Esophagus squamous epithelium (tissue), 5 donors: ENCODE data around the gene NLN. TPM values are rescaled to one million over a fixed set of nuclear protein-coding genes. Genes with fewer than 3 reads are reported as not detected.
"Not testable (repeated sequence)": the region's sequence is repeated elsewhere in the genome, so short reads cannot be mapped to it uniquely, and the experiment has no call there.

ENCODE experiments used
- DNase-seq: peaks from one replicate; lab custom pipeline; 2025; lab: John Stamatoyannopoulos, UW
- H3K27ac ChIP-seq, 4 donors: fragments of 200-600 bp; sonication (generic); one replicate each; pipeline ENCODE4 v1.5.1; 2016 to 2019; ENCODE audit warnings: mild to moderate bottlenecking in 1 of 4
- H3K27me3 ChIP-seq, 4 donors: fragments of 200-600 bp; sonication (generic); 1 replicate in 3 of 4; 2 replicates in 1 of 4; pipeline versions ENCODE4 v1.5.1 to v1.6.0; 2017 to 2021; ENCODE audit warnings: antibody characterized with exemption in 1 of 4
- H3K36me3 ChIP-seq, 3 donors: fragments of 200-600 bp; sonication (generic); one replicate each; pipeline ENCODE4 v1.5.1; 2016 to 2019
- H3K4me1 ChIP-seq, 3 donors: fragments of 200-600 bp; sonication (generic); one replicate each; pipeline ENCODE4 v1.5.1; 2017 to 2019
- H3K4me3 ChIP-seq, 4 donors: fragments of 200-600 bp; sonication (generic); 1 replicate in 3 of 4; 2 replicates in 1 of 4; pipeline ENCODE4 v1.5.1; 2016 to 2019; ENCODE audit warnings: mild to moderate bottlenecking in 2 of 4, moderate library complexity in 1 of 4
- H3K9me3 ChIP-seq, 3 donors: fragments of 200-600 bp; sonication (generic); one replicate each; pipeline ENCODE4 v1.5.1; 2016 to 2019
- CTCF ChIP-seq, 6 experiments: fragments of 450-650 bp in 4 of 6; fragments of 200-600 bp in 2 of 6; sonication (generic) in 2 of 6; IDR thresholded peaks; one replicate each; pipeline ENCODE4 v1.5.1; 2016 to 2019; ENCODE audit warnings: antibody characterized with exemption in 6 of 6, mild to moderate bottlenecking in 4 of 6, moderate library complexity in 4 of 6
- POLR2A ChIP-seq, 4 donors: fragments of 450-650 bp; IDR thresholded peaks; one replicate each; pipeline ENCODE4 v1.6.1; 2017; ENCODE audit warnings: antibody characterized with exemption in 4 of 4, mild to moderate bottlenecking in 4 of 4, moderate library complexity in 3 of 4
- WGBS, 2 donors: methylation state at CpG; one replicate each; pipeline ENCODE4 v1.1.5; 2018; 5-methylcytosine and 5-hydroxymethylcytosine counted together
- intact Hi-C: fragments of 100-400 bp; cut with DNase I; formaldehyde crosslinking; loops from one replicate; pipeline ENCODE4 v1.15.0; 2022
- total RNA-seq, 4 donors: library from RNA; depleted of rRNA; stranded (reverse); fragments of >200 nt; gene quantifications; one replicate each; pipeline ENCODE4 v1.1.0, GENCODE V29; 2016
- donor health status: DM: yes; HTN: yes; CAD: no.

The NLN gene
- total RNA-seq, result 10 to 100 TPM in 3 of 4 donors, 1 to 10 TPM in 1; 4.9 to 22.1 (median 19.2) TPM

DNA sequence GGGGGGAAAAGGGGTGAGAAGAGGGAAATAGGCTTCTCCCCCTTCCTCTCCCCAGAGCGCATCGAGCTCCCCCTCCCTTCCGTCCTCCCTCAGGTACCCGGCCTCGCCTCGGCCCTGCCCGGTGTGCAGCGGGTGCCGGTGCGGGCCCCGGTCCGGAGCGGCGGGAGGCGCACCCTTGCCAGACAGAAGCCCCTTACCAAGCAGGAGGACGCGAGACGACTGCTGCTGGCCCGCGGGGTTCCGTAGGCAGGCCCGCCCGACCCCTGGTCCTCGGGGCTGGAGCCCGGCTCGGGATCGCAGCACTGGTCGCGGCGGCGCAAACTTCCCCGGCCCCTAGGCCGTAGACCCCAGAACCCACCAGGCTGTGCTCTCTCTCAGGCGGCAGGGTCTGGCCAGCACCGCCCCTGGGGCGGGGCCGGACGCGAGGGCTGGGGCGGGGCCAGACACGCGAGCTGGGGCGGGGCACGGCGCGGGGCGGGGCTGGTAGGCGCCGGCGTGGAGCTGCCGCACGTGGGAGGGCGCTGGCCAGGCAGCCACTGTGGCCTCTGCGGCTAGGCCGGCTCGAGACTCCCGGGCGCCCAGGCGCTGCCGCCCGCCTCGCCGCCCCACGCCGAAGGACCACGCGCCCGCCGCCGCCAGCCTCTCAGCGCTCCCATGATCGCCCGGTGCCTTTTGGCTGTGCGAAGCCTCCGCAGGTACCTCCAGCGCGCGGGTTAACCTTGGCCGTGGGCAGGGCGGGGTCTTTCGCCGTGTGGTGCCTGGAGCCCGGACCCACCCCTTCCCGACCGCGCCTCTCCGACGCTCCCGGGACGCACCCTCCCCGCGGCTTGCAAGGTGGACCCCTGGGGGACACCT, at the start of gene NLN, which contains the start of gene SGTB:
Gene NLN, plus strand, starts transcription at position 486 of the 855 bp plus-strand sequence. Its CDS starts 169 bp downstream, at position 655.
Gene SGTB, minus strand, starts transcription at position 390 of the 855 bp plus-strand sequence. CDS start 1,302 bp downstream, outside the sequence.
- intact Hi-C loops, result no loop called here
- Histone ChIP-seq H3K27ac (peak within 1 kb of the TSS; percentile 83 to 91 (median 85)), H3K4me3 (peak within 1 kb of the TSS; percentile 81 to 96 (median 86)), H3K36me3 (peaks cover 0 to 13% (median 0%) of the 10 kb centered on the region in 3 donors), H3K4me1 (peaks cover 0 to 25% (median 7%) of the 10 kb centered on the region in 3 donors), H3K9me3 (no peaks in the 10 kb centered on the region), H3K27me3 (no peaks in the 10 kb centered on the region)
- TF ChIP-seq POLR2A (IDR thresholded peaks at IDR 0.05), result peak in 1 of 4 donors; percentile 60
- TF ChIP-seq CTCF (IDR thresholded peaks at IDR 0.05), result peak in 1 of 6 experiments; percentile 6
- peak; percentile 21 for DNase-seq
- WGBS, 2 donors, result 0% methylated on average over 11 of the region's 92 CpGs; no CpG with 5 or more reads in 1 of the 2 donors

DNA sequence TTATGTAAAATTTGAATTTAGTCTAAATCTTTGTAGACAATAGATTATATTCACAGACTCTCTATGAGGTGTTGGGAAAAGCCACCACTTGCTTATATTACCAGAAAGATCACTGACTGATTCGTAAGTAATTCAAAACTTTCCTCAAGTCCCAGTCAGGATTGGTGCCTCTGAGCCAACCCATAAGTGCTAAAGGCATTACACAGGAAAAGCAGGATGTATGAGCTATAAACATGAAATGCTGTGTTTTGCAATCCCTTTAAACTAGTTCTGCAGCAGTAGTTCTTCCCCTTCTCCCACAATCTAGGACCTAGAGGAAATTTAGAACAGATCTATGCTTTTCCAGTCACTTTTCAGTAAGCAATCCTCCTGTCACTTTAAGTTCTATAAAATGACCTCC, 49.2 kb upstream of the NLN start:
- intact Hi-C loops, result no loop called here
- DNase-seq, result no peak
- TF ChIP-seq POLR2A (IDR thresholded peaks at IDR 0.05) (no peak), CTCF (IDR thresholded peaks at IDR 0.05) (no peak)

GRCh38 chr5:65674749-65675148, 47.3 kb upstream of the NLN start:
- peaks cover 0 to 50% (median 0%) of the 10 kb centered on the region in 3 donors for H3K36me3 ChIP-seq

More for the DNA sequence above, 49.2 kb upstream of the NLN start:
- 63 to 73% methylated on average over 1 of the region's 1 CpG for WGBS, 2 donors
- no peaks in the 10 kb centered on the region for H3K4me1 ChIP-seq
- H3K27me3 ChIP-seq, result no peaks in the 10 kb centered on the region
- no peak overlapping the region for H3K27ac ChIP-seq
- no peak overlapping the region for H3K4me3 ChIP-seq
- H3K9me3 ChIP-seq, result no peaks in the 10 kb centered on the region
- peaks cover 0 to 55% (median 0%) of the 10 kb centered on the region in 3 donors for H3K36me3 ChIP-seq

GRCh38 chr5:65676056-65676455, 45.9 kb upstream of the NLN start:
- intact Hi-C loops, result not testable (repeated sequence)

More at GRCh38 chr5:65674749-65675148, 47.3 kb upstream of the NLN start:
- H3K4me3 ChIP-seq, result no peak overlapping the region
- no peaks in the 10 kb centered on the region for H3K9me3 ChIP-seq
- intact Hi-C loops, result no loop called here
- no peaks in the 10 kb centered on the region for H3K4me1 ChIP-seq
- TF ChIP-seq CTCF (IDR thresholded peaks at IDR 0.05) (no peak), POLR2A (IDR thresholded peaks at IDR 0.05) (no peak)
- H3K27ac ChIP-seq, result no peak overlapping the region
- no peaks in the 10 kb centered on the region for H3K27me3 ChIP-seq
- no peak for DNase-seq

GRCh38 chr5:65682148-65682547, 39.9 kb upstream of the NLN start:
- H3K4me3 ChIP-seq, result no peak overlapping the region
- no peaks in the 10 kb centered on the region for H3K27me3 ChIP-seq
- H3K9me3 ChIP-seq, result no peaks in the 10 kb centered on the region
- no peak overlapping the region for H3K27ac ChIP-seq
- TF ChIP-seq CTCF (IDR thresholded peaks at IDR 0.05), result no peak
- no peak for TF ChIP-seq POLR2A (IDR thresholded peaks at IDR 0.05)
- intact Hi-C loops, result no loop called here
- 94 to 98% methylated on average over 3 of the region's 3 CpGs for WGBS, 2 donors
- H3K4me1 ChIP-seq, result no peaks in the 10 kb centered on the region
- no peak for DNase-seq
- H3K36me3 ChIP-seq, result peaks cover 0 to 48% (median 0%) of the 10 kb centered on the region in 3 donors

More at GRCh38 chr5:65676056-65676455, 45.9 kb upstream of the NLN start:
- not testable (repeated sequence) for H3K9me3 ChIP-seq, H3K27me3 ChIP-seq, H3K4me3 ChIP-seq, H3K4me1 ChIP-seq, DNase-seq, H3K27ac ChIP-seq
- H3K36me3 ChIP-seq, result peaks cover 0 to 48% (median 0%) of the 10 kb centered on the region in 3 donors
- 71 to 83% methylated on average over 3 of the region's 3 CpGs for WGBS, 2 donors
